ENCODE data around the gene SDK1. TPM values are rescaled to one million over a fixed set of nuclear protein-coding genes. Genes with fewer than 3 reads are reported as not detected.

SDK1 gene
- total and polyA plus RNA-seq, 2 donors (not counting 3 experiments of a cell fraction or from before 2014, with no cell fraction given) = 1.6 to 3.9 TPM

DNA sequence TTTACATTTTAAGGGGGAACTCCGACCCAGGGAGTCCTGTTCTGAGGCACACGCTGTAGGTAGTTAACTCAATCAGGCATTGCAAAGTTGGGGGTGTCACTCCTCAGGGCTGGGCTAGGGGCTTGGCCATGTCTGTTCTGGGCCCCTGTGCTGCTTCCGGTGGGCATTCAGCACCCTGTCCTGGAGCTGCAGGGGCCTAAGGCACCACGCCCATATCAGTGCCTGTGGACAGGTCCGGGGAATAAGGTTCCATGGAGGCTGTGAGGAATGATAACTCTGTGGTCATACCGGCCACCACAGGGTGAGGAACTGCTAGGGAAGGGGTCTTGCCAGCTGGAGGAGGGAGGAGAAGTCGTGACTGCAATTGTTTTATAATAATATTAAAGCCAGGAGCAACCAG is 842.0 kb downstream of the SDK1 start:
- POLR2A ChIA-PET = no interaction called here
- H3K4me3 ChIP-seq (replicated peaks in 1 of 3; ENCODE audit: insufficient read depth in 1 of 3, low read depth in 1 of 3, low read length in 3 of 3) = no peak overlapping the region
- DNase-seq (ENCODE audit: low read depth, low spot score) = no peak
- no TSS peak for BruUV-seq (replicated peaks)
- TF ChIP-seq, protein P1, sequence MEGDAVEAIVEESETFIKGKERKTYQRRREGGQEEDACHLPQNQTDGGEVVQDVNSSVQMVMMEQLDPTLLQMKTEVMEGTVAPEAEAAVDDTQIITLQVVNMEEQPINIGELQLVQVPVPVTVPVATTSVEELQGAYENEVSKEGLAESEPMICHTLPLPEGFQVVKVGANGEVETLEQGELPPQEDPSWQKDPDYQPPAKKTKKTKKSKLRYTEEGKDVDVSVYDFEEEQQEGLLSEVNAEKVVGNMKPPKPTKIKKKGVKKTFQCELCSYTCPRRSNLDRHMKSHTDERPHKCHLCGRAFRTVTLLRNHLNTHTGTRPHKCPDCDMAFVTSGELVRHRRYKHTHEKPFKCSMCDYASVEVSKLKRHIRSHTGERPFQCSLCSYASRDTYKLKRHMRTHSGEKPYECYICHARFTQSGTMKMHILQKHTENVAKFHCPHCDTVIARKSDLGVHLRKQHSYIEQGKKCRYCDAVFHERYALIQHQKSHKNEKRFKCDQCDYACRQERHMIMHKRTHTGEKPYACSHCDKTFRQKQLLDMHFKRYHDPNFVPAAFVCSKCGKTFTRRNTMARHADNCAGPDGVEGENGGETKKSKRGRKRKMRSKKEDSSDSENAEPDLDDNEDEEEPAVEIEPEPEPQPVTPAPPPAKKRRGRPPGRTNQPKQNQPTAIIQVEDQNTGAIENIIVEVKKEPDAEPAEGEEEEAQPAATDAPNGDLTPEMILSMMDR (IDR thresholded peaks at IDR 0.05; ENCODE audit: extremely low read depth in 1 of 2, insufficient read depth in 1 of 2, low read depth in 1 of 2, low read length in 2 of 2) = no peak
- TF ChIP-seq FOS (IDR thresholded peaks at IDR 0.05; ENCODE audit: borderline replicate concordance, insufficient read depth, low read length) (no peak), POLR2A (IDR thresholded peaks at IDR 0.05; ENCODE audit: low read depth, low read length) (no peak), MYC (IDR thresholded peaks at IDR 0.05; ENCODE audit: low read depth, low read length) (no peak), JUN (IDR thresholded peaks at IDR 0.05; ENCODE audit: borderline replicate concordance, insufficient read depth, insufficient read length, low read depth) (no peak), POLR2AphosphoS5 (IDR thresholded peaks at IDR 0.05; ENCODE audit: insufficient read depth, low read depth, low read length) (no peak)
- TF ChIP-seq, protein P2, sequence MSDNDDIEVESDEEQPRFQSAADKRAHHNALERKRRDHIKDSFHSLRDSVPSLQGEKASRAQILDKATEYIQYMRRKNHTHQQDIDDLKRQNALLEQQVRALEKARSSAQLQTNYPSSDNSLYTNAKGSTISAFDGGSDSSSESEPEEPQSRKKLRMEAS (IDR thresholded peaks at IDR 0.05; ENCODE audit: insufficient read depth, insufficient read length) = no peak
- no peaks in the 10 kb centered on the region for H4K20me1 ChIP-seq (replicated peaks; ENCODE audit: control insufficient read depth, extremely low read depth, insufficient read depth, low read length)
- no peaks in the 10 kb centered on the region for H3K79me2 ChIP-seq (ENCODE audit: control insufficient read depth, insufficient read depth, low read length)
- H3K4me1 ChIP-seq (ENCODE audit: control insufficient read depth, extremely low read depth, insufficient read depth, low read length) = no peaks in the 10 kb centered on the region
- no peaks in the 10 kb centered on the region for H3K9me1 ChIP-seq (replicated peaks; ENCODE audit: control insufficient read depth, extremely low read depth, insufficient read depth, low read length)
- intact Hi-C loops (cut with micrococcal nuclease) (no loop called here), dilution Hi-C loops (cut with MboI; ENCODE audit: extremely low pct_ligation_motif_present, low sequenced_read_pairs) (no loop called here)
- no peak overlapping the region for H2AFZ ChIP-seq (ENCODE audit: low read depth, low read length)
- no peak overlapping the region for H3K27ac ChIP-seq (ENCODE audit: insufficient read depth, low read depth, low read length)
- H3K36me3 ChIP-seq (ENCODE audit: control insufficient read depth in 2 of 2, extremely low read depth in 1 of 2, insufficient read depth in 2 of 2, low read length in 2 of 2) = no peaks in the 10 kb centered on the region
- H3K4me2 ChIP-seq (ENCODE audit: insufficient read depth, low read length) = no peak overlapping the region
- no peaks in the 10 kb centered on the region for H3K27me3 ChIP-seq (ENCODE audit: control insufficient read depth in 2 of 2, insufficient read depth in 2 of 2, low read length in 2 of 2)
- CTCF ChIA-PET = no interaction called here
- no peak for FAIRE-seq
- no peaks in the 10 kb centered on the region for H3K9me3 ChIP-seq (replicated peaks; ENCODE audit: control insufficient read depth, insufficient read depth, low read length)
- no peak overlapping the region for H3K9ac ChIP-seq (replicated peaks; ENCODE audit: extremely low read depth, insufficient read depth, low read length)

Measured in endothelial cell of umbilical vein (primary cell).